A549 (cell line): ENCODE results near the gene DACH1. TPM values are rescaled to one million over a fixed set of nuclear protein-coding genes. Genes with fewer than 3 reads are reported as not detected.

Experiments
- ATAC-seq, 2 experiments: fragments of 200-7000 bp in 1 of 2; fragments of >200 bp in 1 of 2; cut with Nextera tagmentation in 1 of 2; cut with Tn5 transposase in 1 of 2; 3 replicates each; pipeline versions ENCODE4 v1.8.0 to v1.9.1; 2018 to 2020; ENCODE audit warnings: mild to moderate bottlenecking in 1 of 2, moderate library complexity in 1 of 2
- CTCF ChIA-PET: fragments of 300-600 bp; sonication (Branson Sonifier 250); formaldehyde crosslinking; extraction: SDS; loops from one replicate; lab custom pipeline; 2021; ENCODE audit warnings: antibody characterized with exemption, inconsistent platforms; lab: Yijun Ruan, JAX
- POLR2A ChIA-PET: fragments of 350-600 bp; formaldehyde crosslinking; extraction: SDS; loops from one replicate; lab custom pipeline; 2021; ENCODE audit warnings: antibody characterized with exemption, inconsistent platforms; lab: Yijun Ruan, JAX
- DNase-seq, 2 experiments: peaks; one replicate each; pipeline versions ENCODE4 v3.0.0 to v3.0.0-alpha.2; 2011 to 2016; ENCODE audit warnings: low read depth in 1 of 2, low spot score in 1 of 2
- FAIRE-seq: peaks from 2 replicates; lab custom pipeline; 2011; peaks lifted over from hg19 to GRCh38; lab: Jason Lieb, UNC
- H3K27ac ChIP-seq, 2 experiments: fragments of >200 bp; sonication (Bioruptor Twin); formaldehyde crosslinking; 3 replicates each; pipeline ENCODE4 v1.5.1; 2016 to 2017
- H3K4me1 ChIP-seq: fragments of >200 bp; sonication (Bioruptor Twin); formaldehyde crosslinking; 3 replicates; pipeline ENCODE4 v1.6.1; 2016
- H3K4me2 ChIP-seq: fragments of >200 bp; sonication (Bioruptor Twin); formaldehyde crosslinking; 3 replicates; pipeline ENCODE4 v1.6.1; 2016
- H3K4me3 ChIP-seq: fragments of >200 bp; sonication (Bioruptor Twin); formaldehyde crosslinking; 3 replicates; pipeline ENCODE4 v1.5.1; 2016
- H3K9me3 ChIP-seq: fragments of >200 bp; sonication (Bioruptor Twin); formaldehyde crosslinking; 3 replicates; pipeline ENCODE4 v1.6.1; 2016
- BCL3 ChIP-seq: fragments of >200 bp; sonication (Bioruptor Twin); formaldehyde crosslinking; IDR thresholded peaks from 3 replicates; pipeline ENCODE4 v1.6.1; 2016
- CBX2 ChIP-seq: fragments of 200-600 bp; sonication (generic); IDR thresholded peaks from 2 replicates; pipeline ENCODE4 v1.6.1; 2016; ENCODE audit warnings: low read depth, mild to moderate bottlenecking, borderline replicate concordance
- CEBPB ChIP-seq, 2 experiments: fragments of >200 bp in 1 of 2; sonication (Bioruptor Twin) in 1 of 2; formaldehyde crosslinking in 1 of 2; IDR thresholded peaks; 2 replicates each; pipeline ENCODE4 v1.6.1; 2012 to 2016
- CHD2 ChIP-seq: fragments of 150-350 bp; IDR thresholded peaks from 2 replicates; pipeline ENCODE4 v1.6.1; 2014; ENCODE audit warnings: low read length; ENCODE audit not compliant: partially characterized antibody
- CHD4 ChIP-seq: fragments of 200-600 bp; sonication (generic); IDR thresholded peaks from 2 replicates; pipeline ENCODE4 v1.6.1; 2016; ENCODE audit warnings: antibody characterized with exemption, mild to moderate bottlenecking, borderline replicate concordance
- EHF ChIP-seq: fragments of 250-450 bp; sonication (Bioruptor Pico); IDR thresholded peaks from 2 replicates; pipeline ENCODE4 v1.5.0; 2020; ENCODE audit warnings: mild to moderate bottlenecking
- EP300 ChIP-seq, 2 experiments: fragments of >200 bp; sonication (Bioruptor Twin); formaldehyde crosslinking; IDR thresholded peaks; 2 replicates in 1 of 2; 3 replicates in 1 of 2; pipeline ENCODE4 v1.6.1; 2016 to 2017
- ESRRA ChIP-seq: fragments of 150-350 bp; IDR thresholded peaks from 2 replicates; pipeline ENCODE4 v1.6.1; 2014; ENCODE audit warnings: mild to moderate bottlenecking, low read length, borderline replicate concordance
- FOXS1 ChIP-seq: fragments of 250-450 bp; sonication (Bioruptor Pico); IDR thresholded peaks from 2 replicates; pipeline ENCODE4 v1.5.0; 2020; ENCODE audit warnings: mild to moderate bottlenecking, moderate library complexity
- GATA3 ChIP-seq: IDR thresholded peaks from 2 replicates; pipeline ENCODE4 v1.6.1; 2012; ENCODE audit warnings: borderline replicate concordance
- HDAC2 ChIP-seq: fragments of 200-600 bp; sonication (generic); IDR thresholded peaks from 2 replicates; pipeline ENCODE4 v1.6.1; 2016
- HES2 ChIP-seq: fragments of >200 bp; sonication (Bioruptor Twin); formaldehyde crosslinking; IDR thresholded peaks from 2 replicates; pipeline ENCODE4 v1.6.1; 2016
- HOXB13 ChIP-seq: fragments of 250-450 bp; sonication (Bioruptor Pico); IDR thresholded peaks from 2 replicates; pipeline ENCODE4 v1.5.0; 2020; ENCODE audit warnings: low read depth, mild to moderate bottlenecking, moderate library complexity
- KDM1A ChIP-seq: fragments of 200-600 bp; sonication (generic); IDR thresholded peaks from 2 replicates; pipeline ENCODE4 v1.6.1; 2016; ENCODE audit warnings: low read depth, mild to moderate bottlenecking
- KDM5A ChIP-seq: fragments of 200-600 bp; sonication (generic); IDR thresholded peaks from 2 replicates; pipeline ENCODE4 v1.6.1; 2016; ENCODE audit warnings: antibody characterized with exemption, mild to moderate bottlenecking
- MAX ChIP-seq: IDR thresholded peaks from 2 replicates; pipeline ENCODE4 v1.6.1; 2012
- NPAS2 ChIP-seq: fragments of 250-450 bp; sonication (Bioruptor Pico); IDR thresholded peaks from 2 replicates; pipeline ENCODE4 v1.8.0; 2022; ENCODE audit warnings: mild to moderate bottlenecking, moderate library complexity, borderline replicate concordance
- PHF8 ChIP-seq: fragments of 200-600 bp; sonication (generic); IDR thresholded peaks from 2 replicates; pipeline ENCODE4 v1.6.1; 2016; ENCODE audit warnings: low read depth, mild to moderate bottlenecking, antibody characterized with exemption, moderate library complexity, borderline replicate concordance
- POLR2A ChIP-seq: IDR thresholded peaks from 2 replicates; pipeline ENCODE4 v1.6.1; 2012; ENCODE audit warnings: mild to moderate bottlenecking, low read length
- RAD21 ChIP-seq, 2 experiments: fragments of >200 bp in 1 of 2; sonication (Bioruptor Twin) in 1 of 2; formaldehyde crosslinking in 1 of 2; IDR thresholded peaks in 1 of 2; conservative IDR thresholded peaks in 1 of 2; 2 replicates in 1 of 2; 3 replicates in 1 of 2; pipeline ENCODE4 v1.6.1; 2012 to 2018; ENCODE audit warnings: inconsistent platforms in 1 of 2
- RFX5 ChIP-seq: fragments of 450-650 bp; IDR thresholded peaks from 2 replicates; pipeline ENCODE4 v1.7.1; 2014; ENCODE audit warnings: antibody characterized with exemption, mild to moderate bottlenecking, moderate library complexity
- RNF2 ChIP-seq: fragments of 200-600 bp; sonication (generic); IDR thresholded peaks from 2 replicates; pipeline ENCODE4 v1.6.1; 2016; ENCODE audit warnings: low read depth, mild to moderate bottlenecking, antibody characterized with exemption, moderate library complexity, borderline replicate concordance
- SMC3 ChIP-seq: fragments of >200 bp; sonication (Bioruptor Twin); formaldehyde crosslinking; IDR thresholded peaks from 3 replicates; pipeline ENCODE4 v1.6.1; 2018; ENCODE audit warnings: inconsistent platforms
- TP53 ChIP-seq: fragments of 250-450 bp; sonication (Bioruptor Pico); IDR thresholded peaks from 2 replicates; pipeline ENCODE4 v1.5.0; 2021; ENCODE audit warnings: mild to moderate bottlenecking, moderate library complexity
- ZC3H11A ChIP-seq: fragments of 450-650 bp; IDR thresholded peaks from 2 replicates; pipeline ENCODE4 v1.6.1; 2014; ENCODE audit warnings: antibody characterized with exemption, mild to moderate bottlenecking
- ZSCAN20 ChIP-seq: fragments of 250-450 bp; sonication (Bioruptor Pico); IDR thresholded peaks from 2 replicates; pipeline ENCODE4 v1.8.0; 2022; ENCODE audit warnings: mild to moderate bottlenecking, moderate library complexity
- WGBS: methylation state at CpG from one replicate; pipeline ENCODE4 v1.1.6; 2017; ENCODE audit errors: missing lambda C conversion rate; 5-methylcytosine and 5-hydroxymethylcytosine counted together
- polyA plus RNA-seq, 4 experiments: library from polyadenylated mRNA; depleted of rRNA in 3 of 4; stranded (reverse); fragments of >200 nt; fragmentation: RNase III in 1 of 4; extraction: RNeasy Plus Mini Kit Qiagen cat#74134 plus additional on column Dnase treatment in 1 of 4; gene quantifications; 2 replicates in 3 of 4; 3 replicates in 1 of 4; pipeline ENCODE4 v1.2.3, GENCODE V29; 2011 to 2017
- TF ChIP-seq, protein P1 (sequence below): fragments of 450-650 bp; IDR thresholded peaks from 2 replicates; pipeline ENCODE4 v1.6.1; 2014; ENCODE audit warnings: antibody characterized with exemption
- TF ChIP-seq, protein P2 (sequence below): fragments of 200-600 bp; sonication (generic); IDR thresholded peaks from 2 replicates; pipeline ENCODE4 v1.6.1; 2016; ENCODE audit warnings: antibody characterized with exemption, mild to moderate bottlenecking, moderate library complexity

Gene DACH1
- polyA plus RNA-seq, 2 of the 4 experiments (the other 2 are of a cell fraction) = not detected

DNA sequence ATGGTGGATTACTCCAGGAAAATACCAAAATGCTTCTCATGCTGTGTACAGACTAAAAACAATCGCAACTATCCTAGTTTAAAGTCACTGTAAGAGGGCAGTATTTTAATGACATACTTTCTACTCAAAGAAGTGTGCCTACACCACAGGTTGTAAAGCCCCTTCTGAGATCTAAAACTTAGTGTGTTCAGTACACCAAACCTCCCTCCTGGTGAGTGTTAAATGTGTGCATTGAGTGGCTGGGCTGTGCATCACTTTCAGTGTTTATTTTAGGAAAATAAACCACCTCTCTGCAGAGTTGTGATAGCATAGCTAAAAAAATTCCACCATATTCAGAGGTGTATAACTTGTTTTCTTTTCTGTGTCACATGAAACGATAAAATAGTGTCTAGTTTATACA is 263.7 kb downstream of the DACH1 start:
- WGBS = 6% methylated on average over 2 of the region's 2 CpGs
- Histone ChIP-seq H3K4me2 (no peak overlapping the region), H3K27ac (no peak overlapping the region), H3K4me3 (no peak overlapping the region), H3K9me3 (no peaks in the 10 kb centered on the region), H3K4me1 (no peaks in the 10 kb centered on the region)
- TF ChIP-seq ESRRA (no peak), ZSCAN20 (CRISPR knock-in tag) (no peak), RNF2 (no peak), CEBPB (IDR thresholded peaks at IDR 0.05) (no peak), EP300 (IDR thresholded peaks at IDR 0.05) (no peak), FOXS1 (CRISPR knock-in tag) (no peak), SMC3 (no peak), KDM1A (no peak), HDAC2 (no peak), GATA3 (no peak), HES2 (no peak), TP53 (CRISPR knock-in tag) (no peak), EHF (CRISPR knock-in tag) (no peak), CHD4 (no peak), CHD2 (no peak), RFX5 (no peak), CBX2 (no peak), PHF8 (no peak)
- ChIA-PET CTCF (no interaction called here), POLR2A (no interaction called here)
- no peak for FAIRE-seq
- DNase-seq = no peak
- ATAC-seq = no peak

- Histone ChIP-seq H3K4me1 (no peaks in the 10 kb centered on the region), H3K4me2 (no peak overlapping the region), H3K4me3 (no peak overlapping the region), H3K27ac (no peak overlapping the region), H3K9me3 (no peaks in the 10 kb centered on the region)
- ATAC-seq (no peak), DNase-seq (no peak), FAIRE-seq (no peak)
- no peak for TF ChIP-seq NPAS2 (CRISPR knock-in tag)
- TF ChIP-seq HOXB13 (CRISPR knock-in tag) = no peak
- no peak for TF ChIP-seq POLR2A
- TF ChIP-seq GATA3 = no peak
- no peak for TF ChIP-seq RAD21 (conservative IDR thresholded peaks at IDR 0.05 in 1 of 2, IDR thresholded peaks at IDR 0.05 in 1 of 2)
- TF ChIP-seq, protein P1, sequence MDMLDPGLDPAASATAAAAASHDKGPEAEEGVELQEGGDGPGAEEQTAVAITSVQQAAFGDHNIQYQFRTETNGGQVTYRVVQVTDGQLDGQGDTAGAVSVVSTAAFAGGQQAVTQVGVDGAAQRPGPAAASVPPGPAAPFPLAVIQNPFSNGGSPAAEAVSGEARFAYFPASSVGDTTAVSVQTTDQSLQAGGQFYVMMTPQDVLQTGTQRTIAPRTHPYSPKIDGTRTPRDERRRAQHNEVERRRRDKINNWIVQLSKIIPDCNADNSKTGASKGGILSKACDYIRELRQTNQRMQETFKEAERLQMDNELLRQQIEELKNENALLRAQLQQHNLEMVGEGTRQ = no peak
- no peak for TF ChIP-seq ZSCAN20 (CRISPR knock-in tag)
- TF ChIP-seq RFX5 = no peak
- no peak for TF ChIP-seq ZC3H11A
- no peak for TF ChIP-seq KDM5A
- TF ChIP-seq BCL3 = no peak
- no peak for TF ChIP-seq FOXS1 (CRISPR knock-in tag)
- no peak for TF ChIP-seq MAX
- no peak for TF ChIP-seq HES2
- TF ChIP-seq, protein P2, sequence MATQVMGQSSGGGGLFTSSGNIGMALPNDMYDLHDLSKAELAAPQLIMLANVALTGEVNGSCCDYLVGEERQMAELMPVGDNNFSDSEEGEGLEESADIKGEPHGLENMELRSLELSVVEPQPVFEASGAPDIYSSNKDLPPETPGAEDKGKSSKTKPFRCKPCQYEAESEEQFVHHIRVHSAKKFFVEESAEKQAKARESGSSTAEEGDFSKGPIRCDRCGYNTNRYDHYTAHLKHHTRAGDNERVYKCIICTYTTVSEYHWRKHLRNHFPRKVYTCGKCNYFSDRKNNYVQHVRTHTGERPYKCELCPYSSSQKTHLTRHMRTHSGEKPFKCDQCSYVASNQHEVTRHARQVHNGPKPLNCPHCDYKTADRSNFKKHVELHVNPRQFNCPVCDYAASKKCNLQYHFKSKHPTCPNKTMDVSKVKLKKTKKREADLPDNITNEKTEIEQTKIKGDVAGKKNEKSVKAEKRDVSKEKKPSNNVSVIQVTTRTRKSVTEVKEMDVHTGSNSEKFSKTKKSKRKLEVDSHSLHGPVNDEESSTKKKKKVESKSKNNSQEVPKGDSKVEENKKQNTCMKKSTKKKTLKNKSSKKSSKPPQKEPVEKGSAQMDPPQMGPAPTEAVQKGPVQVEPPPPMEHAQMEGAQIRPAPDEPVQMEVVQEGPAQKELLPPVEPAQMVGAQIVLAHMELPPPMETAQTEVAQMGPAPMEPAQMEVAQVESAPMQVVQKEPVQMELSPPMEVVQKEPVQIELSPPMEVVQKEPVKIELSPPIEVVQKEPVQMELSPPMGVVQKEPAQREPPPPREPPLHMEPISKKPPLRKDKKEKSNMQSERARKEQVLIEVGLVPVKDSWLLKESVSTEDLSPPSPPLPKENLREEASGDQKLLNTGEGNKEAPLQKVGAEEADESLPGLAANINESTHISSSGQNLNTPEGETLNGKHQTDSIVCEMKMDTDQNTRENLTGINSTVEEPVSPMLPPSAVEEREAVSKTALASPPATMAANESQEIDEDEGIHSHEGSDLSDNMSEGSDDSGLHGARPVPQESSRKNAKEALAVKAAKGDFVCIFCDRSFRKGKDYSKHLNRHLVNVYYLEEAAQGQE = no peak
- ChIA-PET POLR2A (no interaction called here), CTCF (no interaction called here)
- WGBS = 21% methylated on average over 3 of the region's 3 CpGs
Observed at GRCh38 chr13:71602344-71602743, 264.7 kb downstream of the DACH1 start.
